Measurements from ENCODE around the gene IFI27L1.

The IFI27L1 gene

GRCh38 chr14:94043756-94044475, 37.2 kb upstream of the IFI27L1 start:
- no peak for DNase-seq (ENCODE audit: low spot score)
- in situ Hi-C loops (cut with MboI; ENCODE audit: low sequenced_read_pairs, unreplicated experiment) = no loop called here
- TF ChIP-seq CTCF (IDR thresholded peaks at IDR 0.05; ENCODE audit: borderline replicate concordance, control extremely low read depth, extremely low read depth, insufficient read depth, missing control alignments) = no peak

GRCh38 chr14:94044476-94045091, 36.5 kb upstream of the IFI27L1 start:
- no peak for DNase-seq (ENCODE audit: low spot score)
- TF ChIP-seq CTCF (IDR thresholded peaks at IDR 0.05; ENCODE audit: borderline replicate concordance, control extremely low read depth, extremely low read depth, insufficient read depth, missing control alignments) = no peak
- in situ Hi-C loops (cut with MboI; ENCODE audit: low sequenced_read_pairs, unreplicated experiment) = no loop called here

DNA sequence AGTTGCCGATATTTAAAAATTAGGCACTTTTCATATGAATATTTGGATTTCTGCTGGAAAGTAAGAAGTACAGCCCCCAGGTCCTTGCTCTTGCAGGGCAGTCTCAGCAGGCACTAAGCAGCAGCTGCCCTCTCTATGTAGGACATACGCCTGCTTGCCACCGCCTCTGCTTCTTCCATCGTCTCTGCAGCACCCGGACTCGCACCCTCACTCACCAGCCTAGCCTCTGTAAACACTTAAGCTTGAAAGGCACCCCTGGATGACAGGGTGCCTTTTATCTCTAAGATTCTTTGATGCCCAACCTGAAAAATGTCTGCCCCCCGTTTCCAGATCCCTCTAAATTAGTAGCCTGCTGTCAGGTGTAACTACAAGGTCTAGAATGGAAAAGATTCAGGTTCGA, 36.0 kb upstream of the IFI27L1 start:
- TF ChIP-seq CTCF (IDR thresholded peaks at IDR 0.05; ENCODE audit: borderline replicate concordance, control extremely low read depth, extremely low read depth, insufficient read depth, missing control alignments) = no peak
- DNase-seq (ENCODE audit: low spot score) = no peak
- in situ Hi-C loops (cut with MboI; ENCODE audit: low sequenced_read_pairs, unreplicated experiment) = no loop called here

DNA sequence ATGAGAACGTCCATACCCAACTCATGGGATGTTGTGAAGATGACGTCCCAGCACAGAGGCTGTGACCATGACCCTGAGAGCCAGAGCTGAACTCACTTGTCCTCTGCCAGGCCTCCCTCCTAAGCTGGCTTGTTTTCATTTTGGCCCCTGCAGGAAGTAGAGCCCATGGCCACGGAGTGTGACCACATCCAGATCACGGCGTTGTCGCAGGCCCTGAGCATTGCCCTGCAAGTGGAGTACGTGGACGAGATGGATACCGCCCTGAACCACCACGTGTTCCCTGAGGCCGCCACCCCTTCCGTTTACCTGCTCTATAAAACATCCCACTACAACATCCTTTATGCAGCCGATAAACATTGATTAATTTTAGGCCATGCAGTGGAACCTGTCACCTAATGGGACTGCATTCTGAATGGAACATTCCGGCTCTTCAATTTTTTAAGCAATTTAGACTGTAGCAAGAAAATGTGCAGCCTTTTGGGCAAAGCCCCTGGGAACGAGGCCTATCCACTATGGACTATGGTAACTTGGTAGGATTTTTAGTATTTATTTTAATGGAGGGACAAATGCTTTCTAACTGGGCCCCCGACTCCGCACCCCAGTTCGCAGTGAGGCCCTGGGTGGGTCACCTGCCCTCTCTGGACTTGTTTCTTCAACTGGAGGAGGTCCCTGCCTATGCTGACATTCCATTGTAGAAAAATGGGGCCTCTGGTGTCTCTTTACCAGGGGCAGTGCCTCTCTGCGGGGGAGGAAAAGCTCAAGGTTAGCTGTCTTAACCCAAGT, 35.4 kb upstream of the IFI27L1 start:
- no peak for DNase-seq (ENCODE audit: low spot score)
- TF ChIP-seq CTCF (IDR thresholded peaks at IDR 0.05; ENCODE audit: borderline replicate concordance, control extremely low read depth, extremely low read depth, insufficient read depth, missing control alignments) = no peak
- in situ Hi-C loops (cut with MboI; ENCODE audit: low sequenced_read_pairs, unreplicated experiment) = no loop called here

GRCh38 chr14:94046696-94047250, 34.3 kb upstream of the IFI27L1 start:
- in situ Hi-C loops (cut with MboI; ENCODE audit: low sequenced_read_pairs, unreplicated experiment) = no loop called here
- TF ChIP-seq CTCF (IDR thresholded peaks at IDR 0.05; ENCODE audit: borderline replicate concordance, control extremely low read depth, extremely low read depth, insufficient read depth, missing control alignments) = no peak
- DNase-seq (ENCODE audit: low spot score) = no peak

GRCh38 chr14:94047581-94047980, 33.5 kb upstream of the IFI27L1 start:
- in situ Hi-C loops (cut with MboI; ENCODE audit: low sequenced_read_pairs, unreplicated experiment) = no loop called here
- TF ChIP-seq CTCF (IDR thresholded peaks at IDR 0.05; ENCODE audit: borderline replicate concordance, control extremely low read depth, extremely low read depth, insufficient read depth, missing control alignments) = no peak

More at GRCh38 chr14:94047581-94047980, 33.5 kb upstream of the IFI27L1 start:
- no peak for DNase-seq (ENCODE audit: low spot score)
